ENCODE data around the gene RERE.

RERE gene

DNA sequence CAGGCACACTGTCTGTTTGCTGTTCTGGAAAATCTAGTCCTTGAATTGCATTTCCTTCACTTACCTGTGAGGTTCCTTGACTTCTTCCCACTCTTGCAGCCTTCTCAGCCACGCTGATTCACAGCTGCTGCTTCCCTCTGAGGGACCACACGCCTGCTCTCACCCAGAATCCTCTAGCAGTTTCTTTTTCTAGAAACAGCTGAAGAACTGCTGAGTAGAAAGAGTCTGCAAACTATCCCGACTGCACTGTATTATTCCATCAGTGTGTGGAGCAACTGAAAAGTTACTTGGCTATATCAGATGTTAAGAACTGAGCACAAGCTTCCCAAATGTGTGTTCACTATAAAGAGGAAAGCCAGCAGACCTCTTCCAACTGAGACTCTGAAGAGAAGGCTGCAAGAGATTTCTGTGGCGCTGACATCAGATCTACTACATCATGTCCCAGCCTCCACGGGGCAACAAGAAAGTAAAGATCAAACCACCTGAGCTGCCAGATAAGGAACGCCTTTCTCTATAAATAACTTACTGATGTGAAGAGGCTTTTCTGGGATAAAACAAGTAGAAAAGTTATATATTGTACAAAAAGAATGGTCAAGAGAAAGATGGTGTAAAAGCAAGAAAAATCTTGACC, 226.6 kb downstream of the RERE start:
- Histone ChIP-seq H3K79me2 (ENCODE audit: insufficient read depth, low read length) (no peaks in the 10 kb centered on the region), H4K20me1 (ENCODE audit: low read depth, low read length) (no peaks in the 10 kb centered on the region), H3K27ac (ENCODE audit: low read depth, low read length) (no peak overlapping the region), H3K27me3 (ENCODE audit: low read length) (no peaks in the 10 kb centered on the region), H3K36me3 (ENCODE audit: low read length) (no peaks in the 10 kb centered on the region), H3K9ac (ENCODE audit: low read length) (no peak overlapping the region), H2AFZ (ENCODE audit: low read depth, low read length, severe bottlenecking) (no peak overlapping the region), H3K9me3 (ENCODE audit: insufficient read depth, low read length) (no peaks in the 10 kb centered on the region), H3F3A (ENCODE audit: insufficient read depth) (no peaks in the 10 kb centered on the region), H3K4me2 (ENCODE audit: low read depth, low read length, poor library complexity, severe bottlenecking) (no peak overlapping the region), H3K9me2 (replicated peaks; ENCODE audit: insufficient read depth, low read length) (no peaks in the 10 kb centered on the region), H3K4me3 (ENCODE audit: insufficient read depth, low read length, poor library complexity, severe bottlenecking) (no peak overlapping the region)
- TF ChIP-seq CTCF (IDR thresholded peaks at IDR 0.05; ENCODE audit: insufficient read depth, low read length, poor library complexity, severe bottlenecking) (no peak), EZH2phosphoT487 (conservative IDR thresholded peaks at IDR 0.05; ENCODE audit: low read length) (no peak)

GRCh38 chr1:8589571-8589970, 227.9 kb downstream of the RERE start:
- no peaks in the 10 kb centered on the region for H3K79me2 ChIP-seq (ENCODE audit: insufficient read depth, low read length)
- H3K9me2 ChIP-seq (replicated peaks; ENCODE audit: insufficient read depth, low read length), result no peaks in the 10 kb centered on the region
- H3K4me2 ChIP-seq (ENCODE audit: low read depth, low read length, poor library complexity, severe bottlenecking), result no peak overlapping the region
- H3K27ac ChIP-seq (ENCODE audit: low read depth, low read length), result no peak overlapping the region
- no peaks in the 10 kb centered on the region for H3K9me3 ChIP-seq (ENCODE audit: insufficient read depth, low read length)
- no peak overlapping the region for H2AFZ ChIP-seq (ENCODE audit: low read depth, low read length, severe bottlenecking)
- TF ChIP-seq CTCF (IDR thresholded peaks at IDR 0.05; ENCODE audit: insufficient read depth, low read length, poor library complexity, severe bottlenecking) (no peak), EZH2phosphoT487 (conservative IDR thresholded peaks at IDR 0.05; ENCODE audit: low read length) (no peak)
- no peak overlapping the region for H3K4me3 ChIP-seq (ENCODE audit: insufficient read depth, low read length, poor library complexity, severe bottlenecking)
- H3K36me3 ChIP-seq (ENCODE audit: low read length), result no peaks in the 10 kb centered on the region
- no peak overlapping the region for H3K9ac ChIP-seq (ENCODE audit: low read length)
- H4K20me1 ChIP-seq (ENCODE audit: low read depth, low read length), result no peaks in the 10 kb centered on the region
- no peaks in the 10 kb centered on the region for H3K27me3 ChIP-seq (ENCODE audit: low read length)
- H3F3A ChIP-seq (ENCODE audit: insufficient read depth), result no peaks in the 10 kb centered on the region

DNA sequence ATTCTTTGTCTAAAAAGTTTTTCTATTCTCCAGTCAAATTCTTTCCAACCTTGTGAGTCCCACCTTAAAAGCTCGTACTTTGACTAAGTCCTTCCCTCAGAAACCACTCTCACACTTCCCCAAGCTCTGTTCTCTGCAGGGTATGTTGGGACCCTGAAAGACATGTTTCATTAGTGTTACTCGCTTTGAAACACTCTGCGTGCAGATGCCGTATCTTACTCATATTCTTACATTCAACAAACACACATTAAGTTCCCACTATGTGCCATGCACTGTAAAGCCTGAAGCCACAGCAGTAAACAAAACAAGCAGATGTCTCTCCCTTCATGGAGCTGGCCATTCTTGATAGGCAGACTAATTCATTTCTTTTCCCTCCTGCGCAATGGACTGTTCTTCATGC, 229.7 kb downstream of the RERE start:
- Histone ChIP-seq H3K4me3 (ENCODE audit: insufficient read depth, low read length, poor library complexity, severe bottlenecking) (no peak overlapping the region), H3K9me2 (replicated peaks; ENCODE audit: insufficient read depth, low read length) (no peaks in the 10 kb centered on the region), H3K36me3 (ENCODE audit: low read length) (no peaks in the 10 kb centered on the region), H3K79me2 (ENCODE audit: insufficient read depth, low read length) (no peaks in the 10 kb centered on the region), H3K4me2 (ENCODE audit: low read depth, low read length, poor library complexity, severe bottlenecking) (no peak overlapping the region), H3K9me3 (ENCODE audit: insufficient read depth, low read length) (no peaks in the 10 kb centered on the region), H2AFZ (ENCODE audit: low read depth, low read length, severe bottlenecking) (no peak overlapping the region), H3K27ac (ENCODE audit: low read depth, low read length) (no peak overlapping the region), H3K27me3 (ENCODE audit: low read length) (no peaks in the 10 kb centered on the region), H3K9ac (ENCODE audit: low read length) (no peak overlapping the region), H3F3A (ENCODE audit: insufficient read depth) (no peaks in the 10 kb centered on the region), H4K20me1 (ENCODE audit: low read depth, low read length) (no peaks in the 10 kb centered on the region)
- TF ChIP-seq CTCF (IDR thresholded peaks at IDR 0.05; ENCODE audit: insufficient read depth, low read length, poor library complexity, severe bottlenecking) (no peak), EZH2phosphoT487 (conservative IDR thresholded peaks at IDR 0.05; ENCODE audit: low read length) (no peak)

Measured in SU-DHL-6 (cell line).